Lower lobe of right lung (tissue), 2 donors: Measurements from ENCODE around the gene MID1. TPM values are rescaled to one million over a fixed set of nuclear protein-coding genes. Genes with fewer than 3 reads are reported as not detected.

Source experiments
- ATAC-seq, 2 donors: fragments of 200-7000 bp; cut with Tn5 transposase; one replicate each; pipeline ENCODE4 v1.9.1; 2020 to 2022; ENCODE audit warnings: mild to moderate bottlenecking in 2 of 2, moderate library complexity in 2 of 2
- DNase-seq: peaks from one replicate; pipeline ENCODE4 v3.0.0-alpha.2; 2020
- H3K27ac ChIP-seq: fragments of 200-600 bp; one replicate; pipeline ENCODE4 v1.8.0; 2022
- H3K27me3 ChIP-seq: fragments of 200-600 bp; one replicate; pipeline ENCODE4 v1.8.0; 2022; ENCODE audit warnings: low read depth
- H3K36me3 ChIP-seq: fragments of 200-600 bp; one replicate; pipeline ENCODE4 v1.8.0; 2022; ENCODE audit warnings: mild to moderate bottlenecking
- H3K4me1 ChIP-seq: fragments of 200-600 bp; one replicate; pipeline ENCODE4 v1.8.0; 2022
- H3K4me3 ChIP-seq: fragments of 200-600 bp; one replicate; pipeline ENCODE4 v1.8.0; 2022; ENCODE audit warnings: mild to moderate bottlenecking
- H3K9me3 ChIP-seq: fragments of 200-600 bp; one replicate; pipeline ENCODE4 v1.8.0; 2022
- intact Hi-C: fragments of 100-400 bp; cut with DNase I; formaldehyde crosslinking; loops from one replicate; pipeline ENCODE4 v1.11.0; 2022
- total RNA-seq: library from RNA; stranded (reverse); fragmentation: NEBNext Ultra II Directional; extraction: Animal tissue kit (Norgen Biotek cat#: 25700); gene quantifications from one replicate; pipeline ENCODE4 v1.2.1, GENCODE V29; 2021
- TF ChIP-seq, protein P1 (sequence below): fragments of 200-600 bp; IDR thresholded peaks from one replicate; pipeline ENCODE4 v1.8.0; 2022; ENCODE audit warnings: antibody characterized with exemption, mild to moderate bottlenecking
- donor health status: DM: no; HTN: yes; CAD: no; lungs with severe emphysema.

MID1 gene
- total RNA-seq, 1 donor from 2014 or later = 24.9 TPM

- no peak for DNase-seq
- intact Hi-C loops = no loop called here
- Histone ChIP-seq H3K9me3 (no peaks in the 10 kb centered on the region), H3K4me1 (no peaks in the 10 kb centered on the region), H3K27ac (no peak overlapping the region), H3K36me3 (no peaks in the 10 kb centered on the region), H3K4me3 (no peak overlapping the region), H3K27me3 (no peaks in the 10 kb centered on the region)
- TF ChIP-seq, protein P1, sequence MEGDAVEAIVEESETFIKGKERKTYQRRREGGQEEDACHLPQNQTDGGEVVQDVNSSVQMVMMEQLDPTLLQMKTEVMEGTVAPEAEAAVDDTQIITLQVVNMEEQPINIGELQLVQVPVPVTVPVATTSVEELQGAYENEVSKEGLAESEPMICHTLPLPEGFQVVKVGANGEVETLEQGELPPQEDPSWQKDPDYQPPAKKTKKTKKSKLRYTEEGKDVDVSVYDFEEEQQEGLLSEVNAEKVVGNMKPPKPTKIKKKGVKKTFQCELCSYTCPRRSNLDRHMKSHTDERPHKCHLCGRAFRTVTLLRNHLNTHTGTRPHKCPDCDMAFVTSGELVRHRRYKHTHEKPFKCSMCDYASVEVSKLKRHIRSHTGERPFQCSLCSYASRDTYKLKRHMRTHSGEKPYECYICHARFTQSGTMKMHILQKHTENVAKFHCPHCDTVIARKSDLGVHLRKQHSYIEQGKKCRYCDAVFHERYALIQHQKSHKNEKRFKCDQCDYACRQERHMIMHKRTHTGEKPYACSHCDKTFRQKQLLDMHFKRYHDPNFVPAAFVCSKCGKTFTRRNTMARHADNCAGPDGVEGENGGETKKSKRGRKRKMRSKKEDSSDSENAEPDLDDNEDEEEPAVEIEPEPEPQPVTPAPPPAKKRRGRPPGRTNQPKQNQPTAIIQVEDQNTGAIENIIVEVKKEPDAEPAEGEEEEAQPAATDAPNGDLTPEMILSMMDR = no peak
- ATAC-seq = no peak
Measured at GRCh38 chrX:10608099-10608498, 12.3 kb downstream of the MID1 start.

GRCh38 chrX:10607233-10607632 lies 13.2 kb downstream of the MID1 start:
- H3K4me3 ChIP-seq = no peak overlapping the region
- H3K27me3 ChIP-seq = no peaks in the 10 kb centered on the region
- TF ChIP-seq, protein P1 = no peak
- DNase-seq (no peak), ATAC-seq (no peak)
- H3K27ac ChIP-seq = no peak overlapping the region
- no peaks in the 10 kb centered on the region for H3K4me1 ChIP-seq
- intact Hi-C loops = no loop called here
- no peaks in the 10 kb centered on the region for H3K9me3 ChIP-seq
- no peaks in the 10 kb centered on the region for H3K36me3 ChIP-seq

GRCh38 chrX:10603612-10604011 lies 16.8 kb downstream of the MID1 start:
- no peak overlapping the region for H3K4me3 ChIP-seq
- intact Hi-C loops = no loop called here
- H3K4me1 ChIP-seq = no peaks in the 10 kb centered on the region
- H3K36me3 ChIP-seq = no peaks in the 10 kb centered on the region
- no peaks in the 10 kb centered on the region for H3K9me3 ChIP-seq
- ATAC-seq (no peak), DNase-seq (no peak)
- H3K27me3 ChIP-seq = no peaks in the 10 kb centered on the region
- TF ChIP-seq, protein P1 = no peak
- no peak overlapping the region for H3K27ac ChIP-seq

DNA sequence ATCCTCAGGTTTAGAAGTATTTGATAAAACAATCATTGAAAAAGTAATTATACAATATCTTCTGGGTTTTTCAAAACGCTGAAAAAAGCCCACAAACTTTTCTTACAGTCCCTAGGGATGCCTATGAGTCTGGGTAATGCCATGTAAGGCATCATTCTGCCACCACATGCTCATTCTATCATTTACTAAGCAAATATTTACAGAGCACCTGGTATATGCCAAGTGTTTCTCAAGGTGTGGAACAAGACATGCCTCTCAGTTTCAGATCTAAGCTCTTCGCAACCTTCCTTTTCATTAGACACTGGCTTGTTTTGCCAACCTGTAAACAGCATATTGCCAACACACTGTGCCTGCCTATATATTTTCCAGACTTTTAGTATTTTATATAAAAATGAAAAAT lies 17.7 kb downstream of the MID1 start:
- intact Hi-C loops = no loop called here
- Histone ChIP-seq H3K27ac (no peak overlapping the region), H3K9me3 (no peaks in the 10 kb centered on the region), H3K27me3 (no peaks in the 10 kb centered on the region), H3K4me1 (no peaks in the 10 kb centered on the region), H3K4me3 (no peak overlapping the region), H3K36me3 (no peaks in the 10 kb centered on the region)
- no peak for DNase-seq
- peak in 1 of 2 donors; percentile 87 for ATAC-seq
- TF ChIP-seq, protein P1 = no peak

- ATAC-seq = no peak
- intact Hi-C loops = no loop called here
- TF ChIP-seq, protein P1 = no peak
Measured at GRCh38 chrX:10600479-10600878, 19.9 kb downstream of the MID1 start.

DNA sequence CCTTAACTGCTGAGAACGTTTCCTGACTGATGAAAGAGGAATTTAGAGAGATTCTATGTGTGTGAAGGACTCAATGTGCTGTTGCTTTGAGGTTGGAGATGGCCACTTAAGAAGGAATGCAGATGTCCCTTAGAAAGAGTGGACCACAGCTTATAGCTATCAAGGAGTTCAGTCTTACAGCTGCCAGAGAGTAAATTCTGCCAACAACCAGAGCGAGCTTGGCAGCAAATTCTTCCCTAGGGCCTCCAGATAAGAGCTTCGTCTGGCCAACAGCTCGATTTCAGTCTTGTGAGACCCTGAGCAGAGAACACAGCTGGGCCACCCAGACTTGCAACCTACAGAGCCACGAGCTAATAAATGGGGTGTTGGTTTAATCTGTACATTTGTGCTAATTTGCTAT lies 21.8 kb downstream of the MID1 start:
- Histone ChIP-seq H3K4me3 (no peak overlapping the region), H3K27me3 (no peaks in the 10 kb centered on the region), H3K36me3 (no peaks in the 10 kb centered on the region), H3K4me1 (no peaks in the 10 kb centered on the region), H3K9me3 (no peaks in the 10 kb centered on the region), H3K27ac (no peak overlapping the region)
- TF ChIP-seq, protein P1 = no peak
- intact Hi-C loops = no loop called here
- DNase-seq (no peak), ATAC-seq (peak in 1 of 2 donors; percentile 34)

More at GRCh38 chrX:10600479-10600878, 19.9 kb downstream of the MID1 start:
- DNase-seq = no peak
- no peaks in the 10 kb centered on the region for H3K4me1 ChIP-seq
- no peak overlapping the region for H3K4me3 ChIP-seq
- H3K36me3 ChIP-seq = no peaks in the 10 kb centered on the region
- no peaks in the 10 kb centered on the region for H3K27me3 ChIP-seq
- no peak overlapping the region for H3K27ac ChIP-seq
- no peaks in the 10 kb centered on the region for H3K9me3 ChIP-seq
